HG03571 (cell line): ENCODE measurements around the gene BIN1.
"Not testable (repeated sequence)": the region's sequence is repeated elsewhere in the genome, so short reads cannot be mapped to it uniquely, and the experiment has no call there.

Experiments
- ATAC-seq: cut with Tn5 transposase; IDR thresholded peaks from one replicate; pipeline ENCODE4 v1.9.1; 2021; ENCODE audit not compliant: unreplicated experiment

The BIN1 gene

GRCh38 chr2:127029350-127030051 is 77.5 kb downstream of the BIN1 start:
- ATAC-seq, result no peak

- not testable (repeated sequence) for ATAC-seq
These were observed 78.2 kb downstream of the BIN1 start for GRCh38 chr2:127028745-127029144.

GRCh38 chr2:127027715-127028114 is 79.2 kb downstream of the BIN1 start:
- ATAC-seq, result no peak

- ATAC-seq, result peak; percentile 88
These were observed 81.4 kb downstream of the BIN1 start for GRCh38 chr2:127025359-127026166.

- no peak for ATAC-seq
These were observed 82.1 kb downstream of the BIN1 start for GRCh38 chr2:127024769-127025358.

- no peak for ATAC-seq
These were observed 83.5 kb downstream of the BIN1 start for GRCh38 chr2:127023504-127023903.

- ATAC-seq, result no peak
These were observed 84.1 kb downstream of the BIN1 start for GRCh38 chr2:127022817-127023216.

GRCh38 chr2:127020536-127020935 is 86.4 kb downstream of the BIN1 start:
- ATAC-seq, result no peak

GRCh38 chr2:127017548-127017947 is 89.4 kb downstream of the BIN1 start:
- no peak for ATAC-seq

- no peak for ATAC-seq
These were observed 90.6 kb downstream of the BIN1 start for GRCh38 chr2:127016329-127016728.

- ATAC-seq, result no peak
These were observed 91.6 kb downstream of the BIN1 start for GRCh38 chr2:127015106-127015910.

- ATAC-seq, result no peak
These were observed 92.3 kb downstream of the BIN1 start for GRCh38 chr2:127014630-127015029.

GRCh38 chr2:127014224-127014623 is 92.7 kb downstream of the BIN1 start:
- ATAC-seq, result no peak

- ATAC-seq, result no peak
These were observed 94.1 kb downstream of the BIN1 start for GRCh38 chr2:127012868-127013267.

GRCh38 chr2:127012215-127012614 is 94.7 kb downstream of the BIN1 start:
- ATAC-seq, result no peak

GRCh38 chr2:127011796-127012195 is 95.2 kb downstream of the BIN1 start:
- no peak for ATAC-seq

- no peak for ATAC-seq
These were observed 95.7 kb downstream of the BIN1 start for GRCh38 chr2:127011231-127011661.

- no peak for ATAC-seq
These were observed 98.5 kb downstream of the BIN1 start for GRCh38 chr2:127008265-127009015.

- ATAC-seq, result no peak
These were observed 99.3 kb downstream of the BIN1 start for GRCh38 chr2:127007652-127008051.

- ATAC-seq, result no peak
These were observed 100.0 kb downstream of the BIN1 start for GRCh38 chr2:127006962-127007361.
